Natural killer cell (primary cell): ENCODE results near the gene NIPBL. TPM values are rescaled to one million over a fixed set of nuclear protein-coding genes. Genes with fewer than 3 reads are reported as not detected.

Experiments used
- ATAC-seq, 3 donors: fragments of 150-1000 bp in 2 of 3; fragments of 200-7000 bp in 1 of 3; cut with Tn5 transposase; 1 replicate in 1 of 3; 2 replicates in 2 of 3; pipeline ENCODE4 v1.10.0; 2021; ENCODE audit warnings: mild to moderate bottlenecking in 2 of 3, moderate library complexity in 2 of 3
- DNase-seq, 2 donors: peaks; one replicate each; pipeline versions ENCODE4 v3.0.0 to v3.0.0-alpha.2; 2013 to 2021; ENCODE audit warnings: mixed read lengths in 1 of 2
- H3K27ac ChIP-seq: one replicate; pipeline ENCODE4 v1.5.1; 2013; ENCODE audit warnings: mild to moderate bottlenecking, low read length
- H3K27me3 ChIP-seq: one replicate; pipeline ENCODE4 v1.6.1; 2013; ENCODE audit warnings: low read length; ENCODE audit not compliant: control insufficient read depth, insufficient read depth
- H3K36me3 ChIP-seq: one replicate; pipeline ENCODE4 v1.6.1; 2013; ENCODE audit warnings: low read length; ENCODE audit not compliant: control insufficient read depth, insufficient read depth
- H3K4me1 ChIP-seq: one replicate; pipeline ENCODE4 v1.6.1; 2013; ENCODE audit warnings: low read length; ENCODE audit not compliant: control insufficient read depth, insufficient read depth
- H3K4me3 ChIP-seq: one replicate; pipeline ENCODE4 v1.5.1; 2013; ENCODE audit warnings: low read length
- H3K9me3 ChIP-seq: one replicate; pipeline ENCODE4 v1.6.1; 2013; ENCODE audit warnings: low read length; ENCODE audit not compliant: control insufficient read depth, insufficient read depth
- H3K27ac Mint-ChIP-seq, 2 donors: one replicate each; pipeline ENCODE4 v1.8.0; 2022; ENCODE audit warnings: mild to moderate bottlenecking in 2 of 2, mixed read lengths in 2 of 2, moderate library complexity in 1 of 2
- H3K27me3 Mint-ChIP-seq, 2 donors: one replicate each; pipeline ENCODE4 v1.8.0; 2022; ENCODE audit warnings: low read depth in 2 of 2, mixed read lengths in 2 of 2
- H3K36me3 Mint-ChIP-seq: one replicate; pipeline ENCODE4 v1.8.0; 2022; ENCODE audit warnings: mixed read lengths
- H3K4me1 Mint-ChIP-seq, 2 donors: one replicate each; pipeline ENCODE4 v1.8.0; 2022; ENCODE audit warnings: mixed read lengths in 2 of 2
- H3K4me3 Mint-ChIP-seq: one replicate; pipeline ENCODE4 v1.8.0; 2022; ENCODE audit warnings: mild to moderate bottlenecking, moderate library complexity, mixed read lengths
- H3K9me3 Mint-ChIP-seq, 2 donors: one replicate each; pipeline ENCODE4 v1.8.0; 2022; ENCODE audit warnings: mixed read lengths in 2 of 2
- CTCF ChIP-seq: fragments of 200-600 bp; IDR thresholded peaks from one replicate; pipeline ENCODE4 v1.8.0; 2022; ENCODE audit warnings: antibody characterized with exemption
- WGBS: methylation state at CpG from one replicate; pipeline ENCODE4 v1.1.7; 2013; ENCODE audit warnings: missing lambda C conversion rate; ENCODE audit not compliant: insufficient coverage; 5-methylcytosine and 5-hydroxymethylcytosine counted together
- intact Hi-C: fragments of 100-400 bp; cut with micrococcal nuclease; formaldehyde crosslinking; loops from one replicate; pipeline ENCODE4 v1.14.2; 2022
- total RNA-seq, 4 donors: library from RNA; stranded (reverse); fragments of 120-200 nt in 1 of 4; gene quantifications; one replicate each; pipeline versions ENCODE4 v1.2.3 to v1.2.4, GENCODE V29; 2013 to 2022

The NIPBL gene
- total RNA-seq, 3 donors from 2014 or later (not counting 1 experiment from before 2014, with no cell fraction given), result 137 to 153 (median 145) TPM

- Histone ChIP-seq H3K27me3 (no peaks in the 10 kb centered on the region), H3K27ac (no peak overlapping the region), H3K4me1 (no peaks in the 10 kb centered on the region), H3K9me3 (no peaks in the 10 kb centered on the region), H3K4me3 (no peak overlapping the region), H3K36me3 (no peaks in the 10 kb centered on the region)
- no peak for TF ChIP-seq CTCF
- Mint-ChIP-seq H3K4me3 (no peak overlapping the region), H3K27ac (no peak overlapping the region), H3K9me3 (no peaks in the 10 kb centered on the region), H3K36me3 (no peaks in the 10 kb centered on the region), H3K4me1 (peaks cover 41 to 55% of the 10 kb centered on the region in 2 donors), H3K27me3 (no peaks in the 10 kb centered on the region)
- intact Hi-C loops, result no loop called here
- 82% methylated on average over 2 of the region's 2 CpGs for WGBS
- DNase-seq (no peak), ATAC-seq (no peak)
Observed at GRCh38 chr5:36919238-36919637, 42.7 kb downstream of the NIPBL start.

GRCh38 chr5:36919650-36920049 is 43.1 kb downstream of the NIPBL start:
- intact Hi-C loops, result no loop called here
- Mint-ChIP-seq H3K4me3 (no peak overlapping the region), H3K36me3 (no peaks in the 10 kb centered on the region), H3K27ac (no peak overlapping the region), H3K27me3 (no peaks in the 10 kb centered on the region), H3K9me3 (no peaks in the 10 kb centered on the region), H3K4me1 (peaks cover 45 to 59% of the 10 kb centered on the region in 2 donors)
- Histone ChIP-seq H3K36me3 (no peaks in the 10 kb centered on the region), H3K4me1 (no peaks in the 10 kb centered on the region), H3K4me3 (no peak overlapping the region), H3K9me3 (no peaks in the 10 kb centered on the region), H3K27me3 (no peaks in the 10 kb centered on the region), H3K27ac (no peak overlapping the region)
- no peak for DNase-seq
- TF ChIP-seq CTCF, result no peak
- no peak for ATAC-seq

GRCh38 chr5:36928947-36929346 is 52.4 kb downstream of the NIPBL start:
- no peak overlapping the region for H3K27ac ChIP-seq
- no peaks in the 10 kb centered on the region for H3K9me3 Mint-ChIP-seq
- no CpG with 5 or more reads among the region's 1 CpG for WGBS
- TF ChIP-seq CTCF, result no peak
- H3K27me3 Mint-ChIP-seq, result no peaks in the 10 kb centered on the region
- no peaks in the 10 kb centered on the region for H3K9me3 ChIP-seq
- no peak overlapping the region for H3K4me3 Mint-ChIP-seq
- H3K36me3 ChIP-seq, result no peaks in the 10 kb centered on the region
- DNase-seq (no peak), ATAC-seq (peak in 2 of 3 donors; percentile 68 to 83)
- H3K4me1 ChIP-seq, result peaks cover 4% of the 10 kb centered on the region
- H3K4me1 Mint-ChIP-seq, result peaks cover 78 to 83% of the 10 kb centered on the region in 2 donors
- H3K36me3 Mint-ChIP-seq, result no peaks in the 10 kb centered on the region
- no peaks in the 10 kb centered on the region for H3K27me3 ChIP-seq
- intact Hi-C loops, result loop anchor here (5.0 kb wide), 1 partner anchor 52 kb away; the partner anchor contains the start of gene NIPBL
- no peak overlapping the region for H3K4me3 ChIP-seq
- H3K27ac Mint-ChIP-seq, result peak overlapping the region; percentile 13 to 47

- Histone ChIP-seq H3K9me3 (no peaks in the 10 kb centered on the region), H3K36me3 (no peaks in the 10 kb centered on the region), H3K27ac (no peak overlapping the region), H3K27me3 (no peaks in the 10 kb centered on the region), H3K4me3 (no peak overlapping the region), H3K4me1 (peaks cover 4% of the 10 kb centered on the region)
- Mint-ChIP-seq H3K27me3 (no peaks in the 10 kb centered on the region), H3K27ac (peak overlapping the region; percentile 13 to 47), H3K4me3 (no peak overlapping the region), H3K36me3 (no peaks in the 10 kb centered on the region), H3K4me1 (peaks cover 81 to 87% of the 10 kb centered on the region in 2 donors), H3K9me3 (no peaks in the 10 kb centered on the region)
- no peak for DNase-seq
- no peak for TF ChIP-seq CTCF
- intact Hi-C loops, result loop anchor here (5.0 kb wide), 1 partner anchor 52 kb away; the partner anchor contains the start of gene NIPBL
- no peak for ATAC-seq
Observed at GRCh38 chr5:36929438-36929837, 52.9 kb downstream of the NIPBL start.
